Measurements from ENCODE around the gene COBL.

DNA sequence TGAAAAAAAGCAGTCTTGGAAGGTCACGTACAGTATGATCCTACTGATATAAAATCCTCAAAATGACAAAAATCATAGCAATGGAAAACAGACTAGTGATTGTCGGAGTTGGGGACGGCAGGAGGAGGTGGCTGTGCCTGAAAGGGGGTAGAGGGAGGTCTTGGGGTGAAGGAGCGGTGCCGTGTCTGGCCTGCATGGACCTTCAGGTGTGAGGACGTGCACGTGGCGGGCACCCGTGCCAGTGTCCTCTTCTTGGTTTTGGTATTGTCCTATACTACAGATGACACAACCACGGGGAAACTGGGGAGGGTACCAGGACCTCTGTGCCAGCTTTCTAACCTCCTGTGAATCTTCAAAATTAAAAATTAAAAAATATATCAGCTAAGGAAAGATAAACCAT is 73.0 kb downstream of the COBL start:
- no peak for TF ChIP-seq EZH2 (IDR thresholded peaks at IDR 0.05; ENCODE audit: low read length, unreplicated experiment)
- TF ChIP-seq, protein P1, sequence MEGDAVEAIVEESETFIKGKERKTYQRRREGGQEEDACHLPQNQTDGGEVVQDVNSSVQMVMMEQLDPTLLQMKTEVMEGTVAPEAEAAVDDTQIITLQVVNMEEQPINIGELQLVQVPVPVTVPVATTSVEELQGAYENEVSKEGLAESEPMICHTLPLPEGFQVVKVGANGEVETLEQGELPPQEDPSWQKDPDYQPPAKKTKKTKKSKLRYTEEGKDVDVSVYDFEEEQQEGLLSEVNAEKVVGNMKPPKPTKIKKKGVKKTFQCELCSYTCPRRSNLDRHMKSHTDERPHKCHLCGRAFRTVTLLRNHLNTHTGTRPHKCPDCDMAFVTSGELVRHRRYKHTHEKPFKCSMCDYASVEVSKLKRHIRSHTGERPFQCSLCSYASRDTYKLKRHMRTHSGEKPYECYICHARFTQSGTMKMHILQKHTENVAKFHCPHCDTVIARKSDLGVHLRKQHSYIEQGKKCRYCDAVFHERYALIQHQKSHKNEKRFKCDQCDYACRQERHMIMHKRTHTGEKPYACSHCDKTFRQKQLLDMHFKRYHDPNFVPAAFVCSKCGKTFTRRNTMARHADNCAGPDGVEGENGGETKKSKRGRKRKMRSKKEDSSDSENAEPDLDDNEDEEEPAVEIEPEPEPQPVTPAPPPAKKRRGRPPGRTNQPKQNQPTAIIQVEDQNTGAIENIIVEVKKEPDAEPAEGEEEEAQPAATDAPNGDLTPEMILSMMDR (conservative IDR thresholded peaks at IDR 0.05; ENCODE audit: low read depth, low read length) = no peak

Data from PC-3 (cell line).